Epithelial cell of esophagus (primary cell): Measurements from ENCODE around the gene B4GALT4.

ENCODE experiments used
- DNase-seq: peaks from one replicate; pipeline ENCODE4 v3.0.0; 2010; ENCODE audit warnings: low read depth
- H3K4me3 ChIP-seq: 2 replicates; pipeline ENCODE4 v1.5.1; 2011; ENCODE audit warnings: mild to moderate bottlenecking, low read length, control low read depth
- TF ChIP-seq, protein P1 (sequence below): IDR thresholded peaks from 2 replicates; pipeline ENCODE4 v1.5.1; 2011; ENCODE audit warnings: low read depth, mild to moderate bottlenecking, low read length, control low read depth, inconsistent platforms; ENCODE audit not compliant: insufficient read depth; ENCODE audit errors: missing control alignments

The B4GALT4 gene

GRCh38 chr3:119261055-119261454, 20.4 kb upstream of the B4GALT4 start:
- no peak overlapping the region for H3K4me3 ChIP-seq
- TF ChIP-seq, protein P1, sequence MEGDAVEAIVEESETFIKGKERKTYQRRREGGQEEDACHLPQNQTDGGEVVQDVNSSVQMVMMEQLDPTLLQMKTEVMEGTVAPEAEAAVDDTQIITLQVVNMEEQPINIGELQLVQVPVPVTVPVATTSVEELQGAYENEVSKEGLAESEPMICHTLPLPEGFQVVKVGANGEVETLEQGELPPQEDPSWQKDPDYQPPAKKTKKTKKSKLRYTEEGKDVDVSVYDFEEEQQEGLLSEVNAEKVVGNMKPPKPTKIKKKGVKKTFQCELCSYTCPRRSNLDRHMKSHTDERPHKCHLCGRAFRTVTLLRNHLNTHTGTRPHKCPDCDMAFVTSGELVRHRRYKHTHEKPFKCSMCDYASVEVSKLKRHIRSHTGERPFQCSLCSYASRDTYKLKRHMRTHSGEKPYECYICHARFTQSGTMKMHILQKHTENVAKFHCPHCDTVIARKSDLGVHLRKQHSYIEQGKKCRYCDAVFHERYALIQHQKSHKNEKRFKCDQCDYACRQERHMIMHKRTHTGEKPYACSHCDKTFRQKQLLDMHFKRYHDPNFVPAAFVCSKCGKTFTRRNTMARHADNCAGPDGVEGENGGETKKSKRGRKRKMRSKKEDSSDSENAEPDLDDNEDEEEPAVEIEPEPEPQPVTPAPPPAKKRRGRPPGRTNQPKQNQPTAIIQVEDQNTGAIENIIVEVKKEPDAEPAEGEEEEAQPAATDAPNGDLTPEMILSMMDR: no peak
- no peak for DNase-seq

DNA sequence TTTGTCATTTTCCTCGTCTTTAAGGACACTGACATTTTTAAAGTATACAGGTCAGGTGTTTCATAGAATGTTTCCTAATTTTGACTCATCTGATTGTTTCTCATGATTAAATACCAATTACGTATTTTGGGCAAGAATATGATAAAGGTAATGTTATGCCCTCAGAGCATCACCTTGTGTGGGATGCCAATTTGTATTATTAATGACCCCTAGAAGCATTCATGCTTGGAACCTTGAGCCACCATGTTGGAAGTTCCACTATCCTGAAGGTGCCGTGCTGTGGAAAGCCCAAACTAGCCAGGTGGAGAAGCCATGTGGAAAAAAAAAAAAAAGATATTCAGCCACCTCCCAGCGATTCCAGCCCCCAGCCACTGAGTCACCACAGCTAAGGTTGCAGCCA, 19.1 kb upstream of the B4GALT4 start:
- no peak for DNase-seq
- TF ChIP-seq, protein P1: no peak
- H3K4me3 ChIP-seq: no peak overlapping the region

DNA sequence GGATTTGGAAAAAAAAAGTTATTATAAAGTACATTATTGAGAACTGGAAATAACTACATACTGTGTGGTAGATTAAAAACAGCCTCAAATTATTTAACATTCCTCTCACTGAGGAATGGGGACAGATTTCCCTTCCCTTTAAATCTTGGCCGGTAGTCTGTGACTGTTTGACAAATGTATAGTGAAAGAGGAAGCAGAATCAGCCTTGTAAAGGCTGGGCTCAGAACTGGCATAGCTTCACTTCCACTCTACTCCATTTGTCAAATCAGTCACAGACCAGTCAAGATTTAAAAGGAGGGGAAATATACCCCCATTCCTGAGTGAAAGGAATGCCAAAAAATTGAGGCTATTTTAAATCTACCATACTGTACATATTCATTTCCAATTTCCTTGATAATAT, 18.2 kb upstream of the B4GALT4 start:
- no peak for DNase-seq
- H3K4me3 ChIP-seq: no peak overlapping the region
- TF ChIP-seq, protein P1: no peak

DNA sequence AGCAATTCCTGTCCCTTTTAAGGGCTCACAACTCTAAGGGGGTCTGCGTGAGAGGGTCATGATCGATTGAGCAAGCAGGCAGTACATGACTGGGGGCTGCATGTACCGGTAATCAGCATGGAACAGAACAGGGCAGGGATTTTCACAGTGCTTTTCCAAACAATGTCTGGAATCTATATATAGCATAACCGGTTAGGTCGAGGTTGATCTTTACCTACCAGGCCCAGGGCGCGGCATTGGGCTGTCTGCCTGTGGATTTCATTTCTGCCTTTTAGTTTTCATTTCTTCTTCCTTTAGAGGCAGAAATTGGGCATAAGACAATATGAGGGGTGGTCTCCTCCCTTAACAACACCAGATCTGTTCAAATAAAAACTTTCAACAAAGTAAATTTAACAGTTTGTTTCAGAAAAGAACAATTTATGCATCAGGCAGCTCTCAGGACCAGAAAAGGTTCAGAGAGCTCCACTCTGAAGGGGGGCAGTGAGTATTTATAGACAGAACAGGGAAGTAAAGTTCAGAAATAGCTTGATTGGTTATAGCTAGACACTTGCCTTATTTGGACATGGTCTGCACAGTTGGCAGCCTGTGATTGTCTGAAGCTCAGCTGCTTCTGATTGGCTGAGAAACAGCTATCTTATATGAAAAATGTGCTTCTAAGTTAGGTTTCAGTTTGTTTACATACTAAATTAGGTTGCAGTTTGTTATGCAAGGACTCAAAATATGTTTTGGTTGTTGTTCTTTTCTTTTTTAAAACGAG, 17.2 kb upstream of the B4GALT4 start:
- H3K4me3 ChIP-seq: no peak overlapping the region
- peak; percentile 19 for DNase-seq
- TF ChIP-seq, protein P1: no peak

DNA sequence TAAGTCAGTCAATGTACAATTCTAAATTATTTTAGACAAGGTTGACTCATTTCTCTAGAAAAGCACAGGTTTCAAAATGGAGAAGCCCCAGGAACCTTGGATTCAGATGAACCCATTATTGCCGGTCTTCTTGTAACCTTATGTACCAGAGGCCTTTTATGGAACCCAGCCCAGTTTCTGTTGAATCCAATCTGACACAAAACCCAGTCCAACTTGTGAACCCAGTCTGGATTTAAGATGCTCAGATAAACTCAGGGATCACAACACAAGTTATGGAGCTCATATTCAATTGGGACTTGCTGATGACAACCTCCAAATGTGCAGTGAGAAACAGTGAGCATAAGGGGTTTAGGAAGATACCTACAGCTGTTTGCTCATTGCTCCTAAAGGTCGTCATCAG, 16.4 kb upstream of the B4GALT4 start:
- no peak overlapping the region for H3K4me3 ChIP-seq
- DNase-seq: no peak
- TF ChIP-seq, protein P1: no peak

DNA sequence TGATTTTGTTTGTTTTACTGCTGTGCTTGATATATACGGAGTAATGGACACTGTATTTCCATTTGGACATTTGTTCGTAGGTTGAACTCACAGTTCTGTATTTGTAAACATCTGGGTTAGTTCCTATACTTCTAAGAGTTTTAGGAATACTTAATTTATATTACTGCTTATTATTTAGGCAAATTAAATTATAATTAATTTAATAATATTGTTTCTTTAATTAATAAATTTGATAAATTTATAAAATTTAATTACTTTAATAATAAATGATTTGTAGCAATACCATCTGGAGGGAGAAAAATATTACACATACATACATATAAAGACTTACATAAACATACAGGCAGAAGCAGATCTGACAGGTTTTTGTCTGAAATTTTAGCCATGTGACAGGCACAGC, 14.5 kb upstream of the B4GALT4 start:
- no peak for DNase-seq
- TF ChIP-seq, protein P1: no peak
- H3K4me3 ChIP-seq: no peak overlapping the region

GRCh38 chr3:119245778-119246177, 5.1 kb upstream of the B4GALT4 start:
- no peak overlapping the region for H3K4me3 ChIP-seq
- TF ChIP-seq, protein P1: no peak
- DNase-seq: no peak
